Esophagus squamous epithelium (tissue), 5 donors: ENCODE measurements around the gene PRKAR1A. TPM values are rescaled to one million over a fixed set of nuclear protein-coding genes. Genes with fewer than 3 reads are reported as not detected.

Experiments
- DNase-seq: peaks from one replicate; lab custom pipeline; 2025; lab: John Stamatoyannopoulos, UW
- H3K27ac ChIP-seq, 4 donors: fragments of 200-600 bp; sonication (generic); one replicate each; pipeline ENCODE4 v1.5.1; 2016 to 2019; ENCODE audit warnings: mild to moderate bottlenecking in 1 of 4
- H3K27me3 ChIP-seq, 4 donors: fragments of 200-600 bp; sonication (generic); 1 replicate in 3 of 4; 2 replicates in 1 of 4; pipeline versions ENCODE4 v1.5.1 to v1.6.0; 2017 to 2021; ENCODE audit warnings: antibody characterized with exemption in 1 of 4
- H3K36me3 ChIP-seq, 3 donors: fragments of 200-600 bp; sonication (generic); one replicate each; pipeline ENCODE4 v1.5.1; 2016 to 2019
- H3K4me1 ChIP-seq, 3 donors: fragments of 200-600 bp; sonication (generic); one replicate each; pipeline ENCODE4 v1.5.1; 2017 to 2019
- H3K4me3 ChIP-seq, 4 donors: fragments of 200-600 bp; sonication (generic); 1 replicate in 3 of 4; 2 replicates in 1 of 4; pipeline ENCODE4 v1.5.1; 2016 to 2019; ENCODE audit warnings: mild to moderate bottlenecking in 2 of 4, moderate library complexity in 1 of 4
- H3K9me3 ChIP-seq, 3 donors: fragments of 200-600 bp; sonication (generic); one replicate each; pipeline ENCODE4 v1.5.1; 2016 to 2019
- POLR2A ChIP-seq, 4 donors: fragments of 450-650 bp; IDR thresholded peaks; one replicate each; pipeline ENCODE4 v1.6.1; 2017; ENCODE audit warnings: antibody characterized with exemption in 4 of 4, mild to moderate bottlenecking in 4 of 4, moderate library complexity in 3 of 4
- WGBS, 2 donors: methylation state at CpG; one replicate each; pipeline ENCODE4 v1.1.5; 2018; 5-methylcytosine and 5-hydroxymethylcytosine counted together
- intact Hi-C: fragments of 100-400 bp; cut with DNase I; formaldehyde crosslinking; loops from one replicate; pipeline ENCODE4 v1.15.0; 2022
- total RNA-seq, 4 donors: library from RNA; depleted of rRNA; stranded (reverse); fragments of >200 nt; gene quantifications; one replicate each; pipeline ENCODE4 v1.1.0, GENCODE V29; 2016
- TF ChIP-seq, protein P1 (sequence below), 6 experiments: fragments of 450-650 bp in 4 of 6; fragments of 200-600 bp in 2 of 6; sonication (generic) in 2 of 6; IDR thresholded peaks; one replicate each; pipeline ENCODE4 v1.5.1; 2016 to 2019; ENCODE audit warnings: antibody characterized with exemption in 6 of 6, mild to moderate bottlenecking in 4 of 6, moderate library complexity in 4 of 6
- donor health status: DM: yes; HTN: yes; CAD: no.

Gene PRKAR1A
- total RNA-seq, 4 donors from 2014 or later: 137 to 195 (median 187) TPM

DNA sequence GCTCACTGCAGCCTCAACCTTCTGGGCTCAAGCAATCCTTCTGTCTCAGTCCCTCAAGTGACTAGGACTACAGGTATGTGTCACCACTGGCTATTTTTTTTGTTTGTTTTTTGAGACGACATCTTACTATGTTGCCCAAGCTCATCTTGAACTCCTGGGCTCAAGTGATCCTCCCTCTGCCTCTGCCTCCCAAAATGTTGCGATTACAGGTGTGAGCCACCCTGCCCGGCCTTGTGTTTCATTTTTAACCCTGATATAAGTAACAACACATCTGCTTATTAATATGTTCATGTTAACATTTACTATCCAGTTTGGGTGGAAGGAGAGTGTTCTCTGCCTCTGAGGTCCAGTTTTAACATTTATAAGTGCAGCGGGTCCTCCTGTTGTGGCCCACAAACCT is 85.8 kb downstream of the PRKAR1A start:
- TF ChIP-seq, protein P1, sequence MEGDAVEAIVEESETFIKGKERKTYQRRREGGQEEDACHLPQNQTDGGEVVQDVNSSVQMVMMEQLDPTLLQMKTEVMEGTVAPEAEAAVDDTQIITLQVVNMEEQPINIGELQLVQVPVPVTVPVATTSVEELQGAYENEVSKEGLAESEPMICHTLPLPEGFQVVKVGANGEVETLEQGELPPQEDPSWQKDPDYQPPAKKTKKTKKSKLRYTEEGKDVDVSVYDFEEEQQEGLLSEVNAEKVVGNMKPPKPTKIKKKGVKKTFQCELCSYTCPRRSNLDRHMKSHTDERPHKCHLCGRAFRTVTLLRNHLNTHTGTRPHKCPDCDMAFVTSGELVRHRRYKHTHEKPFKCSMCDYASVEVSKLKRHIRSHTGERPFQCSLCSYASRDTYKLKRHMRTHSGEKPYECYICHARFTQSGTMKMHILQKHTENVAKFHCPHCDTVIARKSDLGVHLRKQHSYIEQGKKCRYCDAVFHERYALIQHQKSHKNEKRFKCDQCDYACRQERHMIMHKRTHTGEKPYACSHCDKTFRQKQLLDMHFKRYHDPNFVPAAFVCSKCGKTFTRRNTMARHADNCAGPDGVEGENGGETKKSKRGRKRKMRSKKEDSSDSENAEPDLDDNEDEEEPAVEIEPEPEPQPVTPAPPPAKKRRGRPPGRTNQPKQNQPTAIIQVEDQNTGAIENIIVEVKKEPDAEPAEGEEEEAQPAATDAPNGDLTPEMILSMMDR (IDR thresholded peaks at IDR 0.05): no peak
- no peak for TF ChIP-seq POLR2A (IDR thresholded peaks at IDR 0.05)
- no peak for DNase-seq
- 81 to 88% methylated on average over 4 of the region's 4 CpGs for whole genome bisulfite sequencing, 2 donors
- no peaks in the 10 kb centered on the region for H3K36me3 ChIP-seq
- peaks cover 0 to 28% (median 0%) of the 10 kb centered on the region in 4 donors for H3K27me3 ChIP-seq
- no peaks in the 10 kb centered on the region for H3K9me3 ChIP-seq
- peak overlapping the region in 2 of 4 donors; percentile 80 to 86 for H3K27ac ChIP-seq
- H3K4me1 ChIP-seq: peaks cover 29 to 54% (median 35%) of the 10 kb centered on the region in 3 donors
- intact Hi-C loops: no loop called here
- H3K4me3 ChIP-seq: peak overlapping the region in 1 of 4 donors; percentile 82

DNA sequence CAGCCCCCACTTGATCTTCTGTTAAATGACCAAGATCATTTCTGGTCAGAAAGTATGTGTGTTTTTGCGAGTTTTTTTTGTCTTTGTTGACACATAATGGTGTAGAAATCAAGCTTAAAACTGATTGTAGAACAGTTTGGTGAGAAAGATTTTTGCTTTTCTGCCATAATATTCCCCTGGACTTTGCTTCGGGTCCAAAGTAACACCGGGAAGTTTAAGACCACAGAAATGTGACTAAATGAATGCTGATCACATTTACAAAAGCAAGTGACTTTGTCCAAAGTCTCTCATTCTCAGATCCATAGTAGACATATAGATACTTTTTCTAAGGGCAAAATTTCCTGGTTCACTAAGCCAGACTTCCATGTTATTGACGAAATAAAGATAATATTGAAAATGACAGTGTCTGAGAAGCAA is 86.3 kb downstream of the PRKAR1A start:
- peaks cover 24 to 49% (median 32%) of the 10 kb centered on the region in 3 donors for H3K4me1 ChIP-seq
- peak overlapping the region in 1 of 4 donors; percentile 82 for H3K4me3 ChIP-seq
- WGBS, 2 donors: 84 to 87% methylated on average over 4 of the region's 4 CpGs

DNA sequence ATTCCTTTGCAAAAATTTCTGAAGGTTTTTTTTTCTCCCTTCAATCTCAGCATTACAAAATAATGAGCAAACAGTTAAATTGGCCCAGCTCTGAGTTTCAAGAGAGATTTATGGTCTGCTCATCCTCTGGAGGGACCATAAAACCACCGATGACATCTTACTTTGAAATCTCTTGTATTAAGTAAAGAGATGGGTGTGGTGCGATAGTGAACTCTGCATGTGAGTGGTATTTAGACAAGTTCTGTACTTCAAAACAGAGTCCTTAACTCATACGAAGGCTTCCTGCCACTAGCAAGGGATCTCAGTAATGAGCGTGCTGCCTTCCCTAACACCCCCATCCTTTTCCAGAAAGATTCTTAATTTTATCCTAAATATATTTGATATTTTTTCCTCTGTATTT is 86.9 kb downstream of the PRKAR1A start:
- WGBS, 2 donors: 45 to 52% methylated on average over 4 of the region's 4 CpGs
- Histone ChIP-seq H3K4me1 (peaks cover 24 to 45% (median 30%) of the 10 kb centered on the region in 3 donors), H3K9me3 (no peaks in the 10 kb centered on the region), H3K4me3 (peak overlapping the region in 3 of 4 donors; percentile 59 to 82 (median 60)), H3K27ac (peak overlapping the region; percentile 63 to 86 (median 78)), H3K36me3 (no peaks in the 10 kb centered on the region), H3K27me3 (peaks cover 0 to 28% (median 0%) of the 10 kb centered on the region in 4 donors)
- intact Hi-C loops: no loop called here
- DNase-seq: no peak
- no peak for TF ChIP-seq POLR2A (IDR thresholded peaks at IDR 0.05)
- TF ChIP-seq, protein P1 (IDR thresholded peaks at IDR 0.05): no peak

More for the DNA sequence above, 86.3 kb downstream of the PRKAR1A start:
- intact Hi-C loops: no loop called here
- Histone ChIP-seq H3K27me3 (peaks cover 0 to 28% (median 0%) of the 10 kb centered on the region in 4 donors), H3K9me3 (no peaks in the 10 kb centered on the region), H3K27ac (peak overlapping the region; percentile 63 to 86 (median 78)), H3K36me3 (no peaks in the 10 kb centered on the region)
- TF ChIP-seq, protein P1 (IDR thresholded peaks at IDR 0.05): no peak
- TF ChIP-seq POLR2A (IDR thresholded peaks at IDR 0.05): no peak
- no peak for DNase-seq

DNA sequence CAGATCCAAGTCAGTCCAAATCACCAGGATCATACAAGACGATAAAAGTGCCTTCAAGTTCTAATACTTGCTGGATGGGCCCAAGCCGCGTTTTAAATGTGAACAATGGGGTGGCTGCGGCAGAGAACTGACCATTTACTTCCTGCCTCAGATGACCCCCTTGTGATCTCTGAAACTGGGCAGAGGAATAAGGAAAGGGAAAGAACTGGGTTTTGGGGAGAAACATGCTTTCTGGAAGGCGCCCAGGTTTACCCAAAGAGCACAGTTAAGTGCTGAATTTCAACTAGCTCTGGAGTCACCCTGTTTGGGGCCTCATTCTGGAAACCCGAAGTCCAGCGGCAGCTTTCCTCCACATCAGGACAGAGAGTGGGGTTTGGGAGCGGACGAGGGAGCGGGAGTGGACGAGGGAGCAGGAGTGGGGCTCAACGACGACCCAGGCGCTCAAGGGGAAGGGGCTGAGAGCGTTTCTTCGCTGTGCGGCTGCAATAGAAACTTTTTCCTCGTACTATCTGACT is 87.4 kb downstream of the PRKAR1A start:
- H3K9me3 ChIP-seq: no peaks in the 10 kb centered on the region
- intact Hi-C loops: no loop called here
- no peaks in the 10 kb centered on the region for H3K36me3 ChIP-seq
- WGBS, 2 donors: 34 to 60% methylated on average over 16 to 18 of the region's 18 CpGs
- TF ChIP-seq, protein P1 (IDR thresholded peaks at IDR 0.05): no peak
- TF ChIP-seq POLR2A (IDR thresholded peaks at IDR 0.05): no peak
- peak overlapping the region; percentile 63 to 86 (median 78) for H3K27ac ChIP-seq
- DNase-seq: no peak
- H3K4me3 ChIP-seq: peak overlapping the region; percentile 52 to 82 (median 60)
- H3K27me3 ChIP-seq: peaks cover 0 to 28% (median 0%) of the 10 kb centered on the region in 4 donors
- H3K4me1 ChIP-seq: peaks cover 24 to 45% (median 30%) of the 10 kb centered on the region in 3 donors
